HCEC 1CT (cell line): ENCODE data around the gene DKC1.
"Not testable (repeated sequence)": the region's sequence is repeated elsewhere in the genome, so short reads cannot be mapped to it uniquely, and the experiment has no call there.

ENCODE experiments used
- DNase-seq: peaks from one replicate; pipeline ENCODE4 v3.0.0-alpha.2; 2017

Gene DKC1

DNA sequence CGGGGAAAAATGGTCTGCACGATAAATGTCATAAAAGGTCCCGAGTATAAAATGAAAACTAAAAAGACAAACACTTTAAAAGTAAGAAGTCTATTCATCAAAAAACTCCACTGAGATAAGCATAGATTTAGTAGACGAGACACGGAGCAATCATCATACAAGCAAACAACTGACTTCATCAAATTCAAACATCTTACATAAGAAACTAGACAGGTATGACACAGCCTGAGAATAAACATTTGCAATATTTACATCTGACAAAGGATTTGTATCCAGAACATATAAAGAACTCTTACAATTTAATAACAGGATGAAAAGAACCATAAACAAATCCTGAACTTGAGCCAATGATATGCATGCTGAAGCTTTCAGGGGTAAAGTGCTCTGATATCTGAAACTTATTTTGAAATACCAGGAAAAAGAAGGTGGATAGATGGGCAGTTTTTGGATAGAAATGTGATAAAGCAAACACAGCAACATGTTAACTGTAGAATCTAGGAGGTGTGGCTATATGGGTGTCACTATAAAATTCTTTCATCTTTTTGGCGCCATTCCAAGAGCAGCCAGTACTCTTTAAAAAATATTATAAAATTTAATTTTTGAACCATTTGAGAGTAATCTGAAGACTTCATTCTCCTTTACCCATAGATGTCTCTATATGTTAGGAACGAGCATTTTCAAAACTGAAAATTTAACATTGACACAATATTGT, 30.6 kb downstream of the DKC1 start:
- DNase-seq = no peak

DNA sequence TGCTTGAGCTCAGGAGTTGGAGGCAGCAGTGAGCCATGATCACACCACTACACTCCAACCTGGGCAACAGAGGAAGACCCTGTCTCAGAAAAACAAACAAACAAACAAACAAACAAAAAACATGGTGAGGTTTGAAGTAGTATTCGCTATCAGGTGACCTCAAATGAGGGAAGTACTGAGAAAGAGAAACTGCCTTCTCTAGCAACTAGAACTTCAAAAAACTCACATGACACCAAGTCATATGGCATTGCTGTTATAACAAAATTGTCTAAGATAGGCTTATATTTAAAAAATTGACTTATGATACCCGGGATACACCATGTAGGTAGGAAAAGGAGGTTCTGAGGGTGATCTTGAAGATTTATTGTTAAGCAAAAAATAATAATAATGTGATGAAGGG, 32.4 kb downstream of the DKC1 start:
- no peak for DNase-seq

DNA sequence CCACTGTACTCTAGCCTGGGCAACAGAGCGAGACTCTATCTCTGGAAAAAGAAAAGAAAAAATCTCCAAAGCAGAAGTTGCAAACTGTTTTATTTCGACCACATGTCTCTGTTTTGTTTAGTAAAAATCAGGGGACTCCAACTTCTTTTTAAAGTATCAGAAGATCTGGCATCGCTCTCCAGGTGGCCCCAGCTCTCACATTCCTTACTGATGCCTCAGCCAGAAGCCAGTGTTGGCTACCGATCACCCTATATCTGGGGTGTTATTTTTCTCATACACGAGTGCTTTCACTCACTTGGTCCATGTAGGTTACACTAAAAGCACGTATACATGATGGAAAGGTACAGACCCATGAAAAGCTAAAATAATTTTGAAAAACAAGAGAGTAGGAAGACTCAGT, 34.3 kb downstream of the DKC1 start:
- no peak for DNase-seq

DNA sequence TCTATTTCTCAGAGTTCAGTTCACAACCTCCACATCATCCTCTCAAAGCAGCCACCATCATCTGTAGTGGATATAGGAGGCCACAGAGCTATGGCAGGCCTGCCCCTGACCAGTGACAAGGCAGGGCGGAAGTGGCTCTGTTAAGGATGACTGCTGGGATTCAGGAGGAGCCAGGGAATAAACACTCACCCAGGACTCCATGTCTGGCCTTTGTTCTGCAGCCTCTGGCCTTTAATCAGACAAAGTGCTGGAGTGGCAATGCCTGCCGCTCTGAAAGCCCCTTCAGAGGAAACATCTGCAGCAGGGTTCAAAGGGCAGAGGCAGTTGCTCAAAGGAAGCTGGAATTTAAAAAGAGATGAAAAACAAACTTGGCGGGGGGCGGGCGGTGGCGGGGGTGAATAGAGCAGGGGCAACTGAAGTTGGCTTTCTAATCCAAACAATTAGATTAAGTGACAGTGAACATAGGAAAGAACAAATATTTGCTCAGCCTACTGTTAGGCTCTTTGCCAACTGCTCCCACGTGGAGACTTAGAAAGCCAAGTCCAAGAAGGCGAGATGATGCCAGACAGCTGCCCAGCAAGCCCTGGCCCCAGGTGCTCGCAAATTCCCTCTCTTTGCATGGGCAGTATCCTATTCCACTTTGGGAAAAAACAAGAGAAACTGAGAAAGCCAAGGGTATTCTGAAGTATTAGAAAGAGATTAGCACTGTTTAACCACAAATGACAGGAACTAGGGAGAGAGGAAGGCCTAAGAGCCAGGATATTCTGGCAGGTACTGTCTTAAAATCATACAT, 37.1 kb downstream of the DKC1 start:
- no peak for DNase-seq

DNA sequence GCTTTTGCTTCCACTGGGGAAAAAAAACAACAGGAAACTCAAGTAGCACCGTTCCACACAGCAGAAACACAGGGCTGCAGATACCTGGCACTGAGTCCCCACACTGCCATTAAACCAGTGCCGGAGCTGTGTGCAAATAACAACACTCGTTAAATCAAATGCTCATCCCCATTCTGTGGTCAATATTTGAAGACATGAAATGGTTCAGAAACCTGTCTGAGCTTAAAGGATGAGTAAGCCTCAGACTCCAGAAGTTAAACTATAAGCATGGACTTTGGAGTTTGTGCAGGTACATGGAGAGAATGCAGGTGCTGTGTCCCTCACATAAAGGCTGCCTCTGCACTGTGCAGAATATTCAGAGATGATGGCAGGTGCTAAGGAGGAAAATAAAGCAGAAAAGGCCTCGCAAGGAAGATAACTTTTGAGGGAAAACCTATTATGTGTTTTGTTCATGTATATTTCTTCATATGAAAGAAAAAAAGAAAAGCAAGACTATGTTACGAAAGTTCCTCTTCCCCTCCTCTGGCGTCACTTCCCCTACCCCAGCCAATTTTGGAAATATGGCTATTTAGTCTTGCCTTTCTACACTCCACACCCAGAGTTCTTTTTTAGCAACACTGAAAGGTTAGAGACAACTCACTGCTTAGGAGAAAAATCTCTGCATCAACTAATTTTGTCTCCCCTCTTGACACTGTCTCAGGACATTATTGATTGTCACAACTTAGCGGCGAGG, 38.0 kb downstream of the DKC1 start:
- no peak for DNase-seq

DNA sequence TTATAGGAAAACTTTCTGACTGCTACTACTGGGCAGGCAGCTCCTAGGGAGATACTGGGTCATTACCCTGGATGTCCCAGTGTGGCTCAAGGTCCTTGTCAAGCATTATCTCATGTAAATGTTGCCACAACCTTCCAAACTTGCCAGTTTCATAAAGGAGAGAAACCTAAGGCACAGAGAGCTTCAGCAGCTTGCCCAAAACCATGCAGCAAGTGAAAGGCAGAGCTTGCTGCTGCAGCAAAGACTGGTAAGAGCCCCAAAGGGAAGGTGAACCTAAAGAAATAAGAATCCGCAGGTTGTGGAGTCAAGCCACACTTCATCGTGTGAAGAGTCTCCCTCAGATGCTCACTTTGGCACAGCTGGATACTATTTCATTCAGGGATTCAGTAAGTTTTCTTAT, 40.3 kb downstream of the DKC1 start:
- no peak for DNase-seq

DNA sequence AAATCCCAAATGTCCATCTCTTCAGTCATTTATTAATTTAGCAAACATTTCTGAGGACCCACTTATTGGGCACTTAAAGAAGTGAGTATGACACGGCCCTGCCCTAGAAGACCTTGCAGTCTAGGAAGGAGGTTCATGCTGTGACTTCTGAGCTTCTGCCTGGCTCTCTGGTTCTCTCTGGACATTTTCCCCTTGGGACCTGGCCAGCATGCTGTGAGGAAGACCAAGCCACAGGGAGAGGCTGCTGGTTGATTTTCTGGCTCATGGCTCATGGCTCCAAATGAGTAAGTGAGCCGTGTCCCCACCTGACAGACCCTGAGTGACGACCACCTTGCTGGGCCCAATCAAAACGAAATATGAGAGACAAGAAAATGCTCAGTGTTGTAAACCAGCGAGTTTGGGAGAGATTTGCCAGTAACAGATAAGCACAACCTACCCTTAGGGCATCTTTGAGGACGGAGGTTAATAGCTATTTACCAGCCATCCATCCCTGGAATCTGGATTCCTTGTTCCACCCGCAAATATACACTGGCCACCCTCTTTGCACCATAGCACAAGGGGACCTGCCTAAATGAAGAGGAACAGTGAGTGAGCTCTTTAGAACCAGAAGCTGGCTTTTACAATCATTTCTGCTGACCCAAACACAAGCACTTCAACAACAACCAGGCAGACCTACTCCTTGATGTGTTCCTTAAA, 41.7 kb downstream of the DKC1 start:
- DNase-seq = no peak

DNA sequence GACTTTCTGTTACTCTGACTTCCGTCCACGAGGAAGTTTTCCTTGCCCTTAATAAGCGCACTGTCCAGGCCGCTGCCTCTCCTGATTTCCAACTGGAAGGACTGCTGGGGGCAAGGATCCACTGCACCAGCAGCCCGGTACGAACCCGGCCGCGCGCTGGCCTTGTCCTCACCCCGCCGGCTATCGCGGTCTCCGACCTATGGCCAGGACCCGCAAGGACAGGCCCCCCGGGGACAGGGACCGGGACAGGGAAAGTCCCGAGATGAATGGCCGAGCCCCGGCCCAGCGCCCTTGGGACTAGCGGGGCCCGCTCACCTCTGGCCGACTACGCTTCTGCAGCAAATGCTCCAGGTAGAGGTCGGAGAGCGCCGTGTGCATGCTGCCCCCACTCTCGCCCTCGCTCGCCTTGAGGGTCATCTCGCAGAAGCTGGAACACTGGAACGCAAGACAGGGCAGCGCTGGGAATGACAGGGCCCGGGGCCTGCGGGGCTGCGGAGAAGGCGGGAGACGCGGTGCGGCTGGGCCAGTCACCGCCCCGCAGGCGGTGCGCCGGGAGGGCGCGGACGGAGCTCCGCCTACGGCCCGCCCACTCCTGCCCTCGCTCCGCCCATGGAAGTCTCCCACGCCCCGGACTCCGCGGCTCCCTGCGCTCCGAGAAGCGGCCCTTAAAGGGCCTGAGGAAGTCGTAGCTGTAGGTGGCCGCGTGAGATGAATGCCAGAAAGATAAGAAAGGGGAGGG, 42.5 kb downstream of the DKC1 start, which contains the start of gene MPP1:
Gene MPP1, minus strand, starts transcription at position 529 of the 739 bp plus-strand sequence. Its CDS starts 112 bp downstream, at position 417.
- DNase-seq = peak; percentile 67

DNA sequence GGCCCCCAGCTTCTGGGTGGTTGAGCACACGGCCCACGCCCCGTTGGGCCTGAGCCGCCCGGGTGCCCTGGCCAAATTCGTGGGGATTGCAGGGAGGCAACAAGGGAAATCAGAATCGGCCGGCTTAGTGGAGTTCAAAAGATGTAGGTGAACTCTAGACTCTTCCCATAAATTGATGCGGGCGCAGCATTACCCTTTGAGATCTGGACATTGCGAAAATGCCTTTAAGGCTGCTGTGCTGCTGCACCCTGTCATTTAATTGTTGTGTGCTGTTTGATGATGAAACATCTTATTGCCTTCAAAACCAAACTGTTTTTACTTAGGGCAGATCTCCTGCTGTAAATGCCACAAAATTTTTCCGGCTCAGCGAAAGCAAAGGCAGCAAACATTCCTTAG, 43.0 kb downstream of the DKC1 start:
- no peak for DNase-seq

DNA sequence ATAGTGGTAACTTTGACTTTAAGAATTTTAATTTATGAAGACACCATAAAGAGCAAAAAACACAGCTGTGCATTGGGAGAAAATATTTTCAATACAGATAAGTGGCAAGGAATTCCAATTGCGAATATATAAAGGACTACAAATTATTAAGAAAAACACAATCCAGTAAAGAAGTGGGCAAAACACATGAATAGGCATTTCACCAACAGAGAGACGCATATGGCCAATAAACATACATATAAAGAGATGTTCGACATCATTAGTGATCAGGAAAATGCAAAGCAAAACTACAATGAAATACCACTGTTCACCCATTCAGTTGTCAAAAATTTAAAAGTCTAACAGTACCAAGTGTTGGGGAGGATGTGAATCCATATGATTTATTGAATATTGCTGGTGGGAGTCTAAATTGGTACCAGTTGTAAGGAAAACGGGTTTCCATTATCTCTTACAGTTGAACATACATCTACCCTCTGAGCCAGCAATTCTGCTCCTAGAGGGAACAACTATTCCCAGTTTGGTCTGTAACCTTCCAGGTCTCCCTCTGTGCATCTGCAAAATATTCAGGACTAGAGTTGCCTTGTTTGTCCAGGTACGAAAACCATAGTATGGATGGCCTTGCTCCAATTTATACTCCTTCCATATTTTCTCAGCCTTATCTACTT, 44.3 kb downstream of the DKC1 start:
- no peak for DNase-seq

DNA sequence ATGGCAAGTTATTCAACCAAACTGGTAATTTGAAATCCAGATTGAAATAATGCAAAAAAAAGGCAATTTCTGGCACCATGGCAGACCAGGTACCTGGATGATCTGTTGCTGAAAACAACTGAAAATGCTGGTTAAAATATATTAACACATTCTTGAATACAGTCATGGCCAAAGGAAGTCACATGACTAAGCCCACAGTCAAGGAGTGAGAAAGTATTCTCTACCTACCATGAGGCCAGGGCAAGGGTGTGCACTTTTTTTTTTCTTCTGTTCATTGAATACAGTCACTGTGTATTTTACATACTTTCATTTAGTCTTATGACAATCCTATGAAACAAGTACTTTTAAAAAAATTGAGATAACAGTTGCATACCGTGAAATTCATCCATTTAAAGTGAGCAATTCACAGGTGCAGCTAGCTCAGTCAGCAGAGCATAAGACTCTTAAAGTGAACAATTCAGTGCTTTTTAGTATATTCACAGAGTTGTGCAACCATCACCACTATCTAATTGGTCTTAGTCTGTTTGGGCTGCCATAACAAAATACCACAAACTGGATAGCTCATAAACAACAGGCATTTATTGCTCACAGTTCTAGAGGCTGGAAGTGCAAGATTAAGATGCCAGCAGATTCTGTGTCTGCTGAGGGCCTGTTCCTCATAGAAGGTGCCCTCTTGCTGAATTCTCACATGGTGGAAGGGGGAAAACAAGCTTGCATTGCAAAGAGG, 47.4 kb downstream of the DKC1 start:
- no peak for DNase-seq

DNA sequence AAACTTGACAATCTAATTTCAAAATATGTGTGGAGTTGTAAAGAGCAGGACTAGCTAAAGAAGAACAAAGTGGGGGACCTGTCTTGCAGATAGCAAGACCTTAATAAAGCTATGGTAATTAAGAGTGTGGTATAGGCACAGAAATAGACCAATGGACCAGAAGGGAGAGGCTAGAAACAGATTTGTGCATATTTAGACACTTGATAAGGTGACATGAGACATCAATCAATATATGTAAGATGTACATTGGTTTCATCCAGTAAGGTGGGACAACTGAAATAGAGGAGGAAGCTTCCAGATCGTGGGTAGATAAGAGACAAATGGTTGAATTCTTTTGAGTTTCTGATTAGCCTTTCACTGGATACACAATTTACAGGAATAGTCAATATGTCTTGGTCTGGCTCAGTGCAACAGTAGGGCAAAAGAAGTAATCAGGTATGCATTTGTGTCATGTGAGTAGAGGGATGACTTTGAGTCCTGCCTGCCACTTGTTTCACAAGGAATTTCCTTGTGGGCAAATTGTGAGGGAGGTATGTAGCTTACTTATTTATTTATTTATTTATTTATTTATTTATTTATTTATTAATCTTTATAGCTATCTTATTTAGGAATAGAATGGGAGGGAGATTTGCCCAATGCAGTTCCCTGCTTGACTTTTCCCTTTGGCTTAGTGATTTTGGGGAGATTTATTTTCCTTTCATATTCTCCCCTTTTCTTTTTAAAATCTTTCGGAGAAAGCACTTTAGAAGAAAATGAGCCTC, 49.9 kb downstream of the DKC1 start:
- no peak for DNase-seq

DNA sequence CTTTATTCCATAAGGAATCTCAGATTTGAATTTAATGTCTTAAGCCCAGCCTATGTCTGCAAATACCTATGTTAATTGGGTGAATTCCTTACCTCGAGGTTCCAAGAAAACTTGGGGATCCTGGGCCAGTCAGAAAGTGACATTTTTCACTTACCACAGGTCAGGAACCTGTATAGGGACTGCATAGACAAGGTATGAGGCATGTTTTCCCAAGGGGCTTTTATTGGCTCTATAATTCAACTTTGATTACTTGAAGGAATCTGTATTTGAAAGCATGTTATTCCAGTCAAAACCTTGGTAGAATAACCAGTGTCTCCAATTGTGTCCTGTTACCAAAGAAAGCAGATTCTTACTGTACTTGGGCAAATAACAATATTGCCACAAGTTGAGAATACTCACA, 51.1 kb downstream of the DKC1 start:
- no peak for DNase-seq

DNA sequence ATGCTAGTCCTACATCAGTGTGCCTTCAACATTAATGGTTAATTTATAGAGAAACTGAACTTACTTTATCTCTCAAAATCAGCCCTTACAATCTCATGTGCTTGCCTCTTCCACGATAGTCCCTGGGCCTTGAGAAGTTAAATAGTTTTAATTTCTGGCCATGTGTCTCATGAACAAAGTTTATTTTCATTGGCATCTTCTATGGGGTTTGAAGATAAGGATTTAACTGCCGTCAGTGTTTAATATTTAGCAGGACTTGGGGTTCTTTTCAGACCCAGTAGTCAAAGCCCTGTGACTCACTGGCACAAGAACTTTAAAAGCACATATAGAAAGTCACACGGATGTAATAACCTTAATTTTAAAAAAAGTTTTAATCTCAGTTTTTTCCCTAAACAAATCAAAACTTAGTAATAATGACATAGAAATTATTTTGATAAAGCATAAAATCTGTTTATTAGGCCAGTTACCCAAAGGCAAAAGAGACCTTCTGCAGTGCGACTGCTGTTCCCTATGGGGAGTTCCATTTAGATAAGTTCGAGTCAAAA, 52.7 kb downstream of the DKC1 start:
- DNase-seq = no peak

DNA sequence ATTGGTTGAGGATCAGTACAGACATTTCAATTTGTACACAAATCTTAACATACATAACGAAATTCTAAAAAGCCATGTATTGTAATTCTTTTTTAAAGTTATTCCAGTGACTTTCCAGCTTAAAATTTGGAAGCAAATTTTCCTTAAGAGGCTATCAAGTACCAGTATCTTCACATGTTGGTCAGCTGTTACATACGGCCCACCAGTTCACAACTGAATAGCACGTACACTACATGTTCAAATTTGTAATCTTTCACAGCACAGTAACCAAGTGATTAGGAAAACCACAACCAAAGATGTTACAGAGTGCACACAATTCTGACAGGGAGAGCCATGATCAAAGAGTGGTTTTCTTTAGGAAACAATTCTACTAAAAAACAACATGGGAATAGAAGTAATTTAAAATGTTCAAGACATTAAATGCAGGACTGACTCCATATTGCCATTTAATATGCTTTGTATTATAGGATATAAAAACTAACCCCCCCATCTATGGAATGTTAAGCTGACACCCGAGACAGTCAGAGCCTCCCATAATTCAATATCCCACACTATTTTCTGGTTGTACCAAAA, 53.7 kb downstream of the DKC1 start:
- not testable (repeated sequence) for DNase-seq

DNA sequence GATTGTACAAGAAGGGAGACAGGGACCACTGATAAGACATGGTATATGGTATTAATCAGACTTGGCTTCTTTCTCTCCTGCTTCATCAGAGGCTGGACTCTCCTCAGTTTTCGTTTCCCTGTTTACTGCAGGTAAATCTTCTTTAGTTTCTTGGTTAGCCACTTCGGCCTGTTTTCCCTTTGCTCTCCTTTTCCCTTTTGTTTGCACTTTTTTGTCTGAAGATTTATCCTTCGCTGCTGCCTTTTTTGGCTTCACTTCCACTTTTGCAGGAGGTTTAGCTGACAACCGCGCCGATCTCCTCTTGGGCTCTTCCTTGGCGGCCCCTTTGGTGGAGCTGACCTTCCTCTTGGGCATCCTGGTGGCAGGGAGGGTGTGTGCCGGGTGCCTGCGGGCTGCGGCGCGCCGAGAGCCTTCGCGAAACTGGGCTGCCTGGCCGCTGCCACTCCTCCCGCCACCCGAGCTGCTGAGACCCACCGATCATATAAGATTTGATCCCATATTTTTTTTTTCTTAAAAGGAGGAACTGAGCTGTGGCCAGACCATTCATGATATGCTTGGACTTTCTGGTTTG, 54.5 kb downstream of the DKC1 start:
- not testable (repeated sequence) for DNase-seq

DNA sequence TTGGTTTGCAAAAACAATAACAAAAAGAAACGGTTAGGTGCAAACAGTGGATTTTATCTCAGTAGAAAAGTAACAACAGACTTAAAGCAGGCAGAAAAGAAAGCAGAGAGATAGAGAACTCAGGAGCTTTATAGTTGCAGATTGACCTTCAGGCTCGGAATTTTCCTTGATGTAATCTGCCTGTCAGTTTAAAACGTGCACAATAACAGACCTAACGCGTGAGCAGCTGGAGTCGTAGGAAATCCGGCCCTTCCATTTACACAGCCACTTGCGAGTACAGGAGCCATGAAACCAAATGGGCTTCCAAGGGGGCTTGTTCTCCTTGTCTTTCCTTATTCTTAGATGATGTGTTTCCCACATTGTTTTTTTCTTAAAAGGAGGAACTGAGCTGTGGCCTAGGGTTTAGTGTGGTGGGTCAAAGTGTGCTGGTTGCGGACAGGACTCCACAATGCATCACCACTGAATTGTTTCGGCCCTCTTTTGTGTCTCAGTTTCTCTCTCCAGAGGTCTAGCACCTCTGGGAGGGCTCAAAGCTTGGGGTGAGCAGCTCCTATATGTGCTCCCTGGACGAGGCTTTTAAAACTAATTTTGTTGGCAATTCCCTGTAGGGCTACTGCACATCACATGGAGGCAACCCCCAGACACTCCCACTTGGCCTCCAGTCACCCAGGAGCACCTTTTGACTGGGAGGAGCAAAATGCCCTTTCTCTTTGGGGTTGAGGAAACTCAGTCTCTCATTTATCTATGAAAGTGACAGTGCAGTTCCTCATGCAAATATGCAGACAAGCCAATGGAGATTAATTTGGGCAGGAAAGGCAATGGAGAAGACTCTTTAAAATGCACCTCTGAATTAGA, 56.5 kb downstream of the DKC1 start:
- no peak for DNase-seq

DNA sequence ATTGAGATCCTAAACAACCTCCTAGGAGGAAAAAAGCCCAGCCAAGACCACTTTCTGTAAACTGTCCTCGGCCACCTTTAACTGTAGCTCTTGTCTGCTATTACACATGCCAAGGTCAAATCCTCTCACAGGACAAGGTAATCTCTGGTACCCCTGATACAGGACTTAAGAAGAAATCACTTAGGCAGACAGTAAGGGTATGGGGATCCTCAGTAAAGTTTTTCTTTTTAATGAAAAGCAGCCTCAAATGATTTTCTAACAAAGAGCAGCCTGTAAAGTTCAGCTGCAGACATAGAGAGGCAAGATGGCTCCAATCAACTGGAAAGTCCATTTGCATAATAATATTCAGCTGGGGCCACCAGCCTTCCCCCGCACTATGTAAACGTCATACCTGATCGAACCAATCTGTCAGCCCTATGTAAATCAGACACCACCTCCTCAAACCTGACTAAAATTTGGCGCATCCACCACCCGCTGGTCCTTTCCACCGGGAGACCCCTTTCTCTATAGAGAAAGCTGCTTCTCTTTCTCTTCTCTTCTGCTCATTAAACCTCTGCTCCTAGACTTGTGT, 57.2 kb downstream of the DKC1 start:
- DNase-seq = no peak
